NCI-H2081 (cell line): ENCODE measurements around the gene SEMA5A.
A peak's percentile ranks its signal among the peaks of the same experiment; 100 is the strongest.

ENCODE experiments used
- DNase-seq, 2 experiments: peaks; one replicate each; lab custom pipeline; 2025; lab: John Stamatoyannopoulos, UW

The SEMA5A gene

DNA sequence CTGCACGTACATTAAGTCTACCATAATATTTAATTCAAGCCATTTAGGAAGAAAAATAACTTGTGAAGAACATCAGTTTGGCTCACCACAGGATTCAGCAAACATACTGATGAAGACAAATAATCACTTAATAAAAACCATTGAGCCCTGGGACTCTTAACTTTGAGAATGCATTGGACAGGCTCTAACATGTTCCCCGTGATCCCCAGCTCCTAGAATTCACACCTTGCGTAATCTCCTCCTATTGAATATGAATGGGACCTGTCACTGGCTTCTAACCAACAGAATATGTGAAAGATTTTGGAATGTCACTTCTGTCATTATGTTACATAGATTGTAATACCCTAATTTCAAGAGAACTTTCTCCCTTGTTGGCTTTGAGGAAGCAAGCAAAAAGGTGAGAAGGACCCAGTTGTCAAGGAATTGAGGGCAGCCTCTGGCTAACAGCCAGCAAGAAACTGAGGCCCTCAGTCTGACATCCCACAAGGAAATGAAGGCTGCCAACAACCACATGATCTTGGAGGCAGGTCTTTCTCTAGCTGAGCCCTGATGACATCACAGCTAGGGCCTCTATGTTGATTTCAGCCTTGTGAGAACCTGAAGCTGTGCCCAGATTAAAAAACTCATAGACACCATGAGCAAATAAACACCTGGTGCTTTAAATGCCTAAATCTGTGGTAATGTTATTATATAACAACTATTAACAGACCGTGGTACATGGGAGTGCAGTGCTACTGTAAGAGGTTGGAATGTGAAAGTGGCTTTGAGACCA, 433.2 kb downstream of the SEMA5A start:
- DNase-seq = no peak

DNA sequence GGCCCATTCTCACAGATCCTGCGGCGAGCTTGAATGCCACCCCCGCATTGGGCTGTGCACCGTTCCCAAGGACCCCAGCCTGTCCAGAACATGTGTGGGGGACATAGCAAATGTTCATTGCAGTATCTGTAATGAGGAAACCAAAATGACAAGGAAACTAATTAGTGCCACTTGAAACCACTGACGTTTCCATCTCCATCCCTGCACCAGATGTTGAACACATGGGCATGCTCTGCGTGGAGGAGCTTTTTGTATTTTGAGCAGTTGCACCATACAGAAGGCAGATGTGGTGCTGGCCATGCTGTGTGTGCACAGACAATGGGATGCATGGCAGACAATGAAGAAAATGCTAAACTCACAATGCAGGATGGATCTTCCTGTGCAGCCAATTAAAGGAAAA, 437.7 kb downstream of the SEMA5A start:
- DNase-seq = no peak

DNA sequence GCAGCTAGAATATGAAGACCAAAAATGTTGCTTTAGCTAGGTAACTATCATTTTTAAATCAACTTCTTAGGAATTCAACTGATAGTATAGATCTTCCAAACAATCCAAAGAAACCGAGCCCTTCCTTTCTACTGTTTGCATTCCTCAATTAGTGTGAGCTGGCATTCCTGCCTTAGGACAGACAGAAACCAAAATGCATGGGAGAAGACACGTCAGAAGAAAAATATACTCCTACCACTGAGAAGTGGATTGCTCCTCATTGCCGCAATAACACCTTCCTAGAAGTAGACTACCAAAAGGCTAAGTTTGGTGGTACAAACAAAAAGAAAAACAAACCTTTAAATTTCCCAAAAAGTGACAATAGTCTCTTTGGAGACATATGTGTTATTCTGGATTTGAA, 440.0 kb downstream of the SEMA5A start:
- no peak for DNase-seq

DNA sequence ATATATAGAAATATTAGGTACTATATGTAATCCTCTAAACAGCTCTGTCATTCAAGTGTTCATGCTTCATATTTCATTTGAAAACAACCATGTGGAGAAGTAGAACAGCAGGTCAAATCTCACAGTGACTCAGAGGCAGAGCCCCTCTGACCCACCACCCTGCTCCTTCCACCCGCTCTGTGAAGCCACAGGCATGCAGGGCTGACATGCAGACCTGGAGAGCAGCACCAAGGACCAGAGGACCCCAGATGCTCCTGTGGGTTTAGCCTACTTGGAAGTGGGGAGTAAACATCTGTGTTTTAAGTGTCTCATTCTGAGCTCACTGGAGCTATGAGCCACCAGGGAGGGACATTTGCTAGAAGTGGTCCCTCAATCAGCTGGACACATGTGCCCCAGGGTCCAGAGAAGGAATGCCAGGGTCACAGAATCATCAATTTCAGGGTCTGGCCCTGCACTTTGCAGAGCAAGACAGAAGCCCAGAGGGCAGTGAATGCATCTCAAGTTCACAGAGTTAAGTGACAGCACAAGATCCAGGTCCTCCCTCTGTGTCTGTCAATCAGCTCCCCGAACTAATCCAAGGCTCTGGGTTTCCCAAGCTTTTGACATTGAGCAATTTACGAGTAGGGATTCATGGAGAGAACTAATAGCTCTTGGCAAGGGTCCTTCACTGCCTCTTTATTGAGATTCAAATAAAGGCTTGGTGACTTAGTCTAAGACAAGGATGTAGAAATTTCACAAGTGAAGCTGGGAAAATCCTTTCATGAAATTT, 441.1 kb downstream of the SEMA5A start:
- no peak for DNase-seq

DNA sequence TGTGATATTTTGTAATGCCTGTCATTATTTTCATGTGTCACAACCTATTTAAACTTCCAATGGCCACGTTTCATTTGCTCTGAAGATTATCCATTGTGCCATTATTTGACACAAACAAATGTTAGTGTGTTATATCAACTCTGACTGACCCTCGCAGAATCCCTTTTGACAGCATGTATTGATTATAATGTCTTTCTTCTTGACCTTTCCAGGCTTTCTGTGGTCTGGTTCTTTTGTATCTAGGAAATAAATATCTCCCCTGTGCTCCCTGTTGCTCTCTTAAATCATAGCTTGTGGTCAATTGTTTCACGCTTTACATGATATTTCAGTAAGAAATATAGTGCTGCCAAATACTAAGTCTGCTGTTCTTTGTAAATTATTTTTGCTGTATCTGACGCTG, 442.6 kb downstream of the SEMA5A start:
- DNase-seq = no peak

DNA sequence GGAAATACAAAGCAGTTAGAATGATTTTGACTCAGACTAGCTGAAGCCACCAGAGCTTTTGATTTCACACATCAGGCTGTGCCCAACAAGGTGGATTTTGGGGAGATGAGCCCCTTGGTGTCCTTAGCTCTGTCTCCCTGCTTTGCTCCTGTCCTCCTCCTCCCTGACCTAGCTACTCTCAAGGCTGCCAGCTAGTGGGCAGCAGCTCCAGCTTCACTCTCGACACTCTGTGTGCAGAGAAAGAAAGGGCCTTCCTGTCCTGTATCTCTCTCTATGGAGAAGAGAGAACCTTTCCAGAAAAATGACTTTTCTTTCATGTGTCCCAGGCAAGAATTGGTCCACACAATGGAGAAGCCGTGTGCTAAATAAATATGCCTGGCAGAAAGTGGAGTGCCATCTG, 446.2 kb downstream of the SEMA5A start:
- DNase-seq = no peak

DNA sequence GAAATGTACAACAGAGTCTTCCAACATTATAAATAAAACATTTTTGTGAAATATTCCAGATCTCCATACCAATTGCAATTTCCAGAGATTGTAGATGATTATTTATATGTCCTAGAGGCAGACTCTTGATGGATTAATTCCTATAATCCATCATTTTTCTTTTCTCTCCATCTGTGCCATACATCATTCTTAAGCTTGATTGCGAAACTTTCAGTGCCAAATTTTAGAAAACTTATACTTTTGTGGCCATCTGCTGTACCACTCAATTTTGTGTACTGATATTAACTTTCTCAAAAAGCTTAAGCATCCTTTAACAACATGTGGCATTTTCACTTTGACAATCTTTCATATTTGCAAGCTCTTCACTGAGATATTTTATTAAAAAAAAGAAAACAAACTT, 446.9 kb downstream of the SEMA5A start:
- DNase-seq = no peak

DNA sequence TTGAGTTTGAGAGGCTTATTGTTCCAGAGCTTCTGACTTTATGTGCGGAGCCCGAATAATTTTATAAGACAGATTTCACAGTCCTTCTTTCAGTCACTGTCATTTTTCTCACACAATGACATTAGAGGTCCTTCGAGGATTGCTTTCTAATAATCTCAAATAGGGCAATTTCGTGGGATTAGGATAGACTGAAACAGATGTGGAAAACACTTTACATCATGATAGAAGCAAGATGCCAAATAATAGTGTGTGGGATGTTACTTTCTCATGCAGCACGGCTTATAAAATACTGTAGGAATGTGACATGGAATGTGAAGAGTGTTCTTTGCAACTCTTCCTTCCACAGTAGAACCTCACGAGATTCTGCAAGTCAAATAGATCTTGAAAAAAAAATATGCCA, 451.3 kb downstream of the SEMA5A start:
- no peak for DNase-seq

DNA sequence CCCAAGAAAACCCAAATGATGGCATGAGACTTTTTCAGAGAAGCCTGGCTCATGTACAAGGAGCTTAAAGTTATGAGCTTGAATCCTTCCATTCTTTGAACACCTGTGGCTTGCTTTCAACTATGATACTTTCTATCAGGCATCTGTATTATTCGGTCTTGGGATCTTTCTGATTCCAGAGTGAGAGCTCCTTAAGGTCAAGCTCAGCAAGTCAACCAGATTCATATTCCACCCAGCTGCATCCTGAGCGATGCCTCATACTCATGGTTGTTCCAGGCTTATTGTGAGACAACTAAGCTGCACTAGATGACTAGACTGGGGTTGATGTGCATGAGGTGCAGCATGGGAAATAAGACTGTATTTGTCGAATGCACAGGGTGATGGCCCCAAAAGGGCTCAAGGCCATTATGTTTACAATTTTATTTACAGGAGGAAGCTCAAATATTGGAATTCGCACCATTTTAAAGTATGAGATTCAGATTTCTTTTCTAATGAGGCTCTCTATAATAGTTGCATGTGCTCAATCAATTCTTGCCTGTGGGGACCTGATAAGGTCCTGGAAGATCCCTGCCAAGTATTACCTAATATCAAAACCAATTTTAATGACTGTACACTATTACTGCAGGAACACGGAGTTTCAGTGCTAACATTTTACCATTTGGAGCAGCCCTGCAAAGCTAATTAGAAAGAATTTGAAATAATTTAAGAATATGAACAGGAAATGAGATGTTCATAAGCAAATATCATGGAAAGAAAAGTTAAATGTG, 453.8 kb downstream of the SEMA5A start:
- no peak for DNase-seq

DNA sequence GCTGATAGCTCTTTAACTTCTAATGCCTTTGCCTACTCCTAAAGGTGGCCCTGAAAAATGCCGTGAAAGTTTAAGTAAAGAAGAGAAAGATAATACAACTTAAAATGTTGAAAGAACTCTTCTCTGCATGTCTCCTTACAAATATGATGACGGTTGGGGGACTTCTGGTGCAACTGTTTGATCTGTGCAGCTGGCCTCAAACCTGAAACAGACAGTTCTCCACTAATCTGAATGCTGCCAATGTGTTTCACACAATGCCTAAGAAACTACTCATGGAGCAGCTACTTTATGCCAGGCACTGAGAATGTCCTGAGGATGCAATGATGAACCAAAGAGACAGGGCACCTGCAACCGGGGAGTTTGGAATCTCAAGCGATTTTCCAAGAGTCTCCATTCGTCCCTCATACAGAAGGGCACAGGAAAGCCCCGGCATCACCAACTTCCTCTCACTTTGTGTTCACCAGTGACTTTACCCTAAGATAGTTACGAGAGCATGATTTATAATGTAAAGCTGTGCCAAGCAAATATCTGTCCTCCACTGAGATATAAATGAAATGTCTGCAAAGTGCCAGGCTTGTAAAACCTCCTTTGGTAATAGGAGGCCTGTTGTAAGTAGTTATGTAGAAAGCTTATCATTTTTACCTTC, 455.4 kb downstream of the SEMA5A start:
- DNase-seq = no peak

DNA sequence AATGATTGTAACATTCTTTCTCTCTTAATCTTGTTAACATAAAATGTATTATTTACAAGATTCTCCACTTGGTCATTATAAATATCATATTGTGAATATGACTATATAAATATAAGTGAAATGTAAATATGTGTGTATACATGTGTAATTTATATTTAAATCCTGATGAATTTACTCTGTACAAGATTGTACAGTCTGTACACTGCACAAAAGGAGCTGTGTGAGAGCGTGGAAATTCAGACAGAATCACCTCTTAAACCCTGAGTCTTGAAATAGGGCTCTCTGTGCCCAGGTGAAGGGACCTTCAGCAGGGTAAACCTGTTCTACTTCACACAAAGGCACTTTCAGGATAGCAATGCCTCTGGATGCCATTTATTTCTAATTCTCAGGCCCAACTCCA, 456.0 kb downstream of the SEMA5A start:
- DNase-seq = no peak

DNA sequence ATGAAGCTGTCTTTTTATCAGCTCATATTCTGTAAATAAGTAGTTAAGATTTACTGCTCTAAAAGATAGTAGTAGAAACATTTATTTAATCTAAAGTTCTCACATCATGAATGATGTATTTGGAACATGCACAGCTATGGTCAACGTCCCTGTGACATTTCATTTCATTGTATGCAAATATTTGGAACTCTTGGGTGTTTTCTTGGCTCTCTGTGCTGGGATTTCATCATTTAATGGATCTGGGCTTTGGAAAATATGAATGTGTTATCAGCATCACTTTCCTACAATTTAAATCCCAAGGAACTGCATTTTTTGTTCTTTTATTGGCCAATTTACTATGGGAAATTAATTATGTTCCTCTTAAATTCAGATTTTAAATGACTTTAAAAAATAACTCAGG, 462.9 kb downstream of the SEMA5A start:
- DNase-seq = no peak

DNA sequence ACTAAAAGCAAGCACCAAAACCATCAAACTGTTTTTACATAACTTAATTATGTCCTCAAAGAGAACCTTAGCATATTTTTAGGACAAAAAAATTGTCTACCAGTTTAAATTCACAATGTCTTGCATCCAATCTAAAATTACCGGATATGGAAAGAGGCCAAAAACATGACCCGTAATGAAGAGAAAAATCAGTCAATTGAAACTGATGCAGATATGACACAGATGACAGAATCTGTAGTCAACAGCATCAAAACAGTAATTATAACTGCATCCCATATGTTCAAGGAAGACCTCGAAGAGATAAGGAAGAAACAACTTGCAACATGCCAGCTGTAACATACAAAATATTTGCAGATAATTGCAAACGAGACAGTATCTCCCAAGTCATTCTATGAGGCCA, 473.2 kb downstream of the SEMA5A start:
- no peak for DNase-seq

DNA sequence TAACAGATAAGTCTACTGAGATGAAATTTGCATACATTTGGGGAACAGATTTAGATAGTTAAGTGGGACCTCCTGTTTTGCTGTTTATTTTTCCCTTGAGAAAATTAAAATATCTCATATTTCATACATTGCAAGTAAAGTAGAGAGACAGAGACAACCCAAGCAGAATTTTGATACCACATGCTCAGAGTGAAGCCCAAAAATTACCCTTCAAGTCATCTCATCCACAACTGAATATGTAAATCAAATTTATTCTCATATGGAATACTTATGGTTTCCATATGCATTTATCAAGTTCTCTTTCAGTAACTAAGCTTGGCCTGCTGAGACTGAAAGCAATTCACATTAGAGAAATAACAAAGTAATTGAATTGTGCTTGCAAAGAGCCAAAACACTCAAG, 474.4 kb downstream of the SEMA5A start:
- DNase-seq = no peak

DNA sequence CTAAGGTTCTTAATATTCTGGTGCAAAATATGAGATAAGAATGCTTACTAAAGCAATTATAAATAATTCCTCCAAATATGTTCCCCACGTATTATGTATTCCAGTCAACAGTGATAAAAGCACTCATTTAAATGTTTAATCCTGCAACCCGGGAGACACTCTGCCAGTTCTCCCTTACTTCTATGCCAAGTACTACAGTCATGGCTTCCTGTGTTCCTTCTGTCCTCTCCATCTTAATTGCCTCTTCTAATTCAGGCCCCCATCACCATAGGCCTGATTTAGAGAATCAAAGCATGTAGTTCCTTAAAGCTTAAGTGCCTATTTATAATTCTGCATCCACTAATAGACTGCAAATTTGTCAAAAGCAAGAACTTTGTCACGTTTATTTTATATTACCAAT, 474.8 kb downstream of the SEMA5A start:
- no peak for DNase-seq

DNA sequence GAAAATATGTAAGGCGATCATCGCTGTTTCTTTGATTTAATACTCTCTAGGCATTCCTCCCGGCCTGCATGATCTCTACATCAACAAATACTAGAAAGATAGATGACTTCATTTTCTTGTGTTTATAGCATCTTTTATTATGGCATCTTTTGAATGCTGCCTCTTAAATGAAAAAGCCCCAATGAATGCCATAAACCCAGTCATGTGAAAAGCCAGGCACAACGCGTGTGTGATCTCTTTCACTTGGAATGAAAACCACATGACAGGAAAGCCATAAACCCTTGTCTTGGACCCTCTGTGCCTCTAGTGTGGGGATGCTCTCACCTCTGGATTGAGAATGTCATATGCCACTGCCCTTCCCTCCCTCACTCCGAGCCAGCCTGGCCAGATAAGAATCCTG, 476.2 kb downstream of the SEMA5A start:
- no peak for DNase-seq

DNA sequence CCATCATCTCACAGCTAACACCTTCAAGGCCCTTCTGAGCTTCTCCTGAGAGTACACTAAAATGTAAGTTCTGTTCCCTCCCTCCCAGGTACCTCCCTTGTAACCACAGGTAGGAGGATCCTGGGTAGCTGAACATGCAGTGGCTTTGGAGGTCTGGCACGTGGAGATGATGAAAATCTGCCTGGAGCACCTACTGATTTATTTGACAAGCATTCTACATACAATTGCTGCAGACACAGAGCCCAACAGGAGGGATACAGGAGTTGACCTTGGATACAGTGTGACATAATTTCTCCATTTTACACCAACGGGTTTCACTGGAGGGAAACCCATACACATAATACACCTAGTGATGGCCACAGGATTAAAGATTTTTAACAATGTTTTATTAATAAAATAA, 478.7 kb downstream of the SEMA5A start:
- peak in 1 of 2 experiments; percentile 32 for DNase-seq

DNA sequence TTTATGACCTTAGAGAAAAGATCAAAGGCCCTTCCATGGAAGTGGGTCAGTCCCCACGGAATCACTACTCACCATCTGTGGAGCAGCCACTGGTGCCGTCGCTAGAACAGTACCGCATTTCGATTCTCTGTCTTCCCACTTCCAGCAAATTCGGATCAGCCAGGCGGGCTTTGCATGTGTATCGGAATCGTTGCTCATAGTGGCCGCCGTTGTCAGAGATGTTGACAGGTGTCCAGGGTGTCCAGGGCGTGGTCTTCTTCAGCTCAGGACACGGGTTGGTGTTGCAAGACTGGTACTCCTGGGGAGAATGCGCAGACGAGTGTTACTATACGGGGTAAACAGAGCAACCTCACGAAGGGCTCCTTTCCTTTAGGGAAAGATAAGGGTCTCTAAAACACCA, 479.5 kb downstream of the SEMA5A start:
- no peak for DNase-seq

DNA sequence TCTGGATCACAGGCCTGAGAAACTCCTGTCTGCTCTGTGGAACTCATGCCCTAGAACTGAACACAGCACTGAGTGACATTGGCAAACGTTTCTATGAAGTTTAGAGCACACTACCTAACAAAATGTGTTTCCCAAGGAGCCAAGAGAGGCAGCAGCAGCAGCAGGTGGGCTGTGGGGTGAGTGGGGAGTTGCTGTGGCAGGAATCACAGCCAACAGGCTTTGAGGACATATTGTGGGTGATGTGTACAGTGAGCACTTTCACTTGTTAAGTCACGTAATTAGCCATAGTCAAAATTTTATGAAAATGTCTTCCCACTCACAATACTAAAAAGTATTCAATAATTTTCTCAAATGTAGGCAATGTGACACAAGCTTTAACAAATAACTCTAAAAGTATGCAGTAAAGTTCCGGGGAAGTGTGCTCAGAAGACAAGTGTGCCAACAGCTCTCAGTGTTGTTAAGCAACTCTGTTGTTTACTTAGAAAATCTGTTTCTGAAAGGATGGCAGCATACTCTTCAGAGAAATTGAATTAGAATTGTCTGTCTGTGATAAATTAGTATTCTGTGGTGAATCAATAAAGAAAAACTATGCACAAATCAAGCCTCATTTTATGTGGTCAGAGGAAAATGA, 482.1 kb downstream of the SEMA5A start:
- no peak for DNase-seq

DNA sequence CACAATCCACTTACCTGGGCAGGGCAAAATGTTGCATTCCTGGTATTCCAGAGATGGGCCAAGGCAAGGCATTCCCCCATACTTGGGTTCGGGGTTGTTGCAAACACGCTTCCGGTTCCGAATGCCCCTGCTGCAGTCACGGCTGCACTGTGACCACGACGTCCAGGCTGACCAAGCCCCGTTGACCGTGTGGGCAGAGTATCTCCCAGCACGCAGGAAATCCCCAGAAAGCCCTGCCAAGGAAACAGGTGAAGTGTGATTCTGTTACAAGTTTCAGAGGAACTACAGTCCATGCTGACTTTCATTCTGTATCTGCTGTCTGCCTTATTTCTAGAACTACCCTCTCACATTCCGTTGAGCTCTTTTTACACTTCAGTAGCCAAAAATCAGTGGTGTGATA, 483.0 kb downstream of the SEMA5A start:
- DNase-seq = no peak

DNA sequence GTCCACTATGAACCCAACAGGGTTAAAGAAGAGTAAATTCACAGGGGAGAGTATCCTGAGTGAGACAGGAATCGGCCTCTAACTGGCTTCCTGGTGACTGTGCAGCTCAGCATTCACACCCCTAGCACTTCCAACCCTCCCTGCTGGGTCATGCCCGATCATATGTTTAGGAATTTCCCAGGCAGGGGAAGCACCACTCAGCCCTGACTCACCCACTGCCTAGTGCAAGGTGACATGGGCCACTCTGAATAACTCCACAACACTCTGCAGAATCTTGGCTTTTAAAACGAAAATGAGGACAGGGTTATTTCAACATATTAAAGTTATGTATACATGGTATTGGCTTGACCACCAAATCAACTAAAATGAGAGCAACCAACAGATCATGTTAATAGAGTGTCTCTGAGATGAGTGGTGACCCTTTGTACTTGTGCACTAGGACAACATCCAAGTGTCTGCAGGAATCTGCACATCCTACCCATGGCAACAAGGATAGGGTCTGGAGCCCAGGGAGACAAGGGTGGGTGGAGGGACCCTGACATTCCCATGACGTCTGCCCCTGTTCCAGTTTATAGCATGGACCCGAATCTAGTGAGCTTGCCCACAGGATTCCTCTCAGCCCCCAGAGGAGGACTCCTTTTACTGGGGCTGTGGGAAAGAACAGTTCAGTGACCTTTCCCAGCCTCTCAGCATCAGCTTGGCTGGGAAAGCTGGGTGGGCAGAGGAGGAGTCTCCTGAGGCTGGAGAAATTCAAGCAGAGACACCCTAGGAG, 485.8 kb downstream of the SEMA5A start:
- no peak for DNase-seq
